Gastrocnemius medialis (tissue), 4 donors: Measurements from ENCODE around the gene INPP5J. TPM values are rescaled to one million over a fixed set of nuclear protein-coding genes. Genes with fewer than 3 reads are reported as not detected.
"Not testable (repeated sequence)": the region's sequence is repeated elsewhere in the genome, so short reads cannot be mapped to it uniquely, and the experiment has no call there.

Source experiments
- ATAC-seq, 2 donors: fragments of 150-250 bp; one replicate each; pipeline ENCODE4 v1.9.1; 2016
- DNase-seq, 2 donors: peaks; one replicate each; pipeline ENCODE4 v3.0.0-alpha.2; 2019
- H3K27ac ChIP-seq, 4 donors: fragments of 200-600 bp; sonication (generic); 1 replicate in 1 of 4; 2 replicates in 3 of 4; pipeline ENCODE4 v1.5.1; 2016 to 2018; ENCODE audit warnings: mild to moderate bottlenecking in 2 of 4, moderate library complexity in 1 of 4
- H3K27me3 ChIP-seq, 3 donors: fragments of 200-600 bp; sonication (generic) in 2 of 3; 1 replicate in 1 of 3; 2 replicates in 2 of 3; pipeline versions ENCODE4 v1.5.1 to v1.6.0; 2016 to 2019; ENCODE audit warnings: mild to moderate bottlenecking in 1 of 3, moderate library complexity in 1 of 3
- H3K36me3 ChIP-seq, 2 donors: fragments of 200-600 bp; sonication (generic) in 1 of 2; one replicate each; pipeline ENCODE4 v1.5.1; 2017 to 2018
- H3K4me1 ChIP-seq, 2 donors: fragments of 200-600 bp; sonication (generic) in 1 of 2; one replicate each; pipeline ENCODE4 v1.5.1; 2016 to 2017; ENCODE audit warnings: mild to moderate bottlenecking in 2 of 2
- H3K4me3 ChIP-seq, 4 donors: fragments of 200-600 bp; sonication (generic) in 3 of 4; 1 replicate in 1 of 4; 2 replicates in 3 of 4; pipeline ENCODE4 v1.5.1; 2016 to 2019; ENCODE audit warnings: mild to moderate bottlenecking in 2 of 4
- H3K9me3 ChIP-seq, 3 donors: fragments of 200-600 bp; sonication (generic) in 2 of 3; 1 replicate in 1 of 3; 2 replicates in 2 of 3; pipeline ENCODE4 v1.5.1; 2016 to 2019
- CTCF ChIP-seq, 5 experiments: fragments of 450-650 bp in 3 of 5; fragments of 200-600 bp in 2 of 5; sonication (generic) in 2 of 5; IDR thresholded peaks in 4 of 5; conservative IDR thresholded peaks in 1 of 5; 1 replicate in 4 of 5; 2 replicates in 1 of 5; pipeline ENCODE4 v1.5.1; 2016 to 2019; ENCODE audit warnings: antibody characterized with exemption in 5 of 5, mild to moderate bottlenecking in 3 of 5, moderate library complexity in 3 of 5
- POLR2A ChIP-seq, 2 donors: fragments of 450-650 bp; IDR thresholded peaks; one replicate each; pipeline ENCODE4 v1.6.1; 2017; ENCODE audit warnings: antibody characterized with exemption in 2 of 2, mild to moderate bottlenecking in 2 of 2, moderate library complexity in 2 of 2
- in situ Hi-C, 4 donors: fragments of 200-750 bp; cut with MboI; loops; one replicate each; pipeline versions ENCODE4 v1.15.0 to v1.8.0; 2017; ENCODE audit warnings: low sequenced_read_pairs in 4 of 4
- intact Hi-C: fragments of 100-400 bp; cut with DNase I; formaldehyde crosslinking; loops from one replicate; pipeline ENCODE4 v1.15.1; 2023; ENCODE audit warnings: low total_unique reads
- total RNA-seq, 4 donors: library from RNA; depleted of rRNA; stranded (reverse); fragments of >200 nt; gene quantifications; one replicate each; pipeline versions ENCODE4 v1.1.0 to v1.2.3, GENCODE V29; 2016

Gene INPP5J
- total RNA-seq, 4 donors from 2014 or later, result 0.15 to 0.33 (median 0.28) TPM

GRCh38 chr22:31094021-31094551 is 28.7 kb upstream of the INPP5J start:
- ATAC-seq, result peak; percentile 67 to 77
- intact Hi-C loops, result no loop called here
- TF ChIP-seq CTCF (IDR thresholded peaks at IDR 0.05 in 4 of 5, conservative IDR thresholded peaks at IDR 0.05 in 1 of 5) (no peak), POLR2A (IDR thresholded peaks at IDR 0.05) (no peak)

DNA sequence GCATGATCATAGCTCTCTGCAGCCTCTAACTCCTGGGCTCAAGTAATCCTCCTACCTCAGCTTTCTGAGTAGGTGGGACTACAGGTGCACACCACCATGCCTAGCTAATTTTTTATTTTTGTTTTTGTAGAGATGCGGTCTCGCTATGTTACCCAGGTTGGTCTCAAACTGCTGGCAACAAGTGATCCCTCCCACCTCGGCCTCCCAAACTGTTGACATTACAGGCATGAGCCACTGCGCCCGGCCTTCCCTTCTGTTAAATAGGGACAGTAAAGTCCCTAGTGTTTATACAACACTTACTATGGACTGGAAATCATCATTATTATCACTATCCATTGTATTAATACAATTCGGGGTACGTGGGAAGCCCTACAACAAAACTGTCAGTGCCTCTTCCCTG is 28.0 kb upstream of the INPP5J start:
- Histone ChIP-seq H3K9me3 (no peaks in the 10 kb centered on the region), H3K27me3 (no peaks in the 10 kb centered on the region), H3K4me1 (peaks cover 47 to 72% of the 10 kb centered on the region in 2 donors), H3K4me3 (peak overlapping the region in 1 of 4 donors; percentile 62), H3K36me3 (peaks cover 0 to 54% of the 10 kb centered on the region in 2 donors), H3K27ac (peak overlapping the region; percentile 93 to 98 (median 95))
- ATAC-seq (no peak), DNase-seq (no peak)
- in situ Hi-C loops, result loop anchor here in 2 of 4 donors (5.0 to 10.0 kb wide), 3 partner anchors 53 to 140 kb away; no protein-coding TSS in a partner anchor
- TF ChIP-seq CTCF (IDR thresholded peaks at IDR 0.05 in 4 of 5, conservative IDR thresholded peaks at IDR 0.05 in 1 of 5) (no peak), POLR2A (IDR thresholded peaks at IDR 0.05) (no peak)
- intact Hi-C loops, result no loop called here

More at GRCh38 chr22:31094021-31094551, 28.7 kb upstream of the INPP5J start:
- Histone ChIP-seq H3K27ac (peak overlapping the region; percentile 93 to 98 (median 95)), H3K4me3 (peak overlapping the region; percentile 53 to 62 (median 59)), H3K36me3 (peaks cover 0 to 47% of the 10 kb centered on the region in 2 donors), H3K4me1 (peaks cover 40 to 72% of the 10 kb centered on the region in 2 donors), H3K27me3 (no peaks in the 10 kb centered on the region), H3K9me3 (no peaks in the 10 kb centered on the region)
- in situ Hi-C loops, result loop anchor here in 2 of 4 donors (5.0 to 10.0 kb wide), 3 partner anchors 53 to 141 kb away; no protein-coding TSS in a partner anchor
- DNase-seq, result peak; percentile 78 to 92

DNA sequence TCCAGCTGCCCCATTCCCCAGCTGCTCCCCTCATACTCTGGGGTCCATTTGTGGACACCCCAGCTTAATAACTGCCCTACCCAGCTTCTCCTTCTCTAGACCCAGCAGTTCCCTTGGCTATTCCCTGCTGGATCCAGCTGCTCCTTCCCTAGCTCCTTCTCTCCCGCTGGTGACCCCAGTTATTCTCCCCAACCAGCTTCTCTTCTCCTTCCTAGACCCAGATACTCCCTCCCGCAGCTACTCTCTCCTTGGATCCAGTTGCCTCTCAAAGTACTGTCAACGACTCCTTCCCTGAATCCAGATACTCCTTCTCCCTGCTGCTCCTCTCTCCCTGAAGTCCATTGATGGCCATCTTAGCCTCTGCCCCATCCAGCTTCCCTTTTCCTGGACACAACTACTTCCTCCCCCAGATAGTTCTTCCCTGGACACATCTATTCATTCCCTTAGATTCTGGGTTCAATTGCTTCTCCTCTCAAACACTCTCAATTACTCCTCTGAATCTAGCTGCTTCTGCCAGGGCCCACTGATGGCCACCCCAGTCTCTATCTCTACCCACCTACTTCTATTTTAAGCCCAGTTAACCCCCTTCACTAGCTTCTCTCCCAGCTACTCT is 27.0 kb upstream of the INPP5J start:
- H3K27ac ChIP-seq, result peak overlapping the region; percentile 93 to 98 (median 95)
- H3K4me3 ChIP-seq, result no peak overlapping the region
- H3K9me3 ChIP-seq, result no peaks in the 10 kb centered on the region
- ATAC-seq (no peak), DNase-seq (no peak)
- intact Hi-C loops (no loop called here), in situ Hi-C loops (loop anchor here in 1 of 4 donors (10.0 kb wide), 1 partner anchor 139 kb away; no protein-coding TSS in a partner anchor)
- no peaks in the 10 kb centered on the region for H3K27me3 ChIP-seq
- no peak for TF ChIP-seq CTCF (IDR thresholded peaks at IDR 0.05 in 4 of 5, conservative IDR thresholded peaks at IDR 0.05 in 1 of 5)
- peaks cover 0 to 62% of the 10 kb centered on the region in 2 donors for H3K36me3 ChIP-seq
- peaks cover 48 to 72% of the 10 kb centered on the region in 2 donors for H3K4me1 ChIP-seq

- TF ChIP-seq POLR2A (IDR thresholded peaks at IDR 0.05), result no peak
- no peak for TF ChIP-seq CTCF (IDR thresholded peaks at IDR 0.05 in 4 of 5, conservative IDR thresholded peaks at IDR 0.05 in 1 of 5)
- peaks cover 54 to 72% of the 10 kb centered on the region in 2 donors for H3K4me1 ChIP-seq
- peaks cover 0 to 57% of the 10 kb centered on the region in 2 donors for H3K36me3 ChIP-seq
Measured at GRCh38 chr22:31096657-31097279, 26.0 kb upstream of the INPP5J start.

GRCh38 chr22:31097539-31097938 is 25.2 kb upstream of the INPP5J start:
- DNase-seq, H3K27me3 ChIP-seq, ATAC-seq, intact Hi-C loops, H3K4me3 ChIP-seq, H3K9me3 ChIP-seq: not testable (repeated sequence)
- H3K4me1 ChIP-seq, result peaks cover 56 to 71% of the 10 kb centered on the region in 2 donors
- peak overlapping the region; percentile 93 to 98 (median 96) for H3K27ac ChIP-seq
- in situ Hi-C loops, result loop anchor here in 1 of 4 donors (10.0 kb wide), 1 partner anchor 137 kb away; no protein-coding TSS in a partner anchor
- H3K36me3 ChIP-seq, result peaks cover 0 to 57% of the 10 kb centered on the region in 2 donors

More at GRCh38 chr22:31096657-31097279, 26.0 kb upstream of the INPP5J start:
- in situ Hi-C loops (loop anchor here in 1 of 4 donors (10.0 kb wide), 1 partner anchor 138 kb away; no protein-coding TSS in a partner anchor), intact Hi-C loops (no loop called here)
- no peak overlapping the region for H3K4me3 ChIP-seq
- no peaks in the 10 kb centered on the region for H3K9me3 ChIP-seq
- H3K27ac ChIP-seq, result peak overlapping the region; percentile 93 to 98 (median 96)
- no peak for ATAC-seq
- DNase-seq, result no peak
- no peaks in the 10 kb centered on the region for H3K27me3 ChIP-seq
